Effector memory CD8-positive, alpha-beta T cell (primary cell): ENCODE measurements around the gene LSP1.

Source experiments
- ATAC-seq: fragments of 150-1000 bp; cut with Tn5 transposase; replicated peaks from 2 replicates; pipeline ENCODE4 v1.10.0; 2021; ENCODE audit warnings: mild to moderate bottlenecking, moderate library complexity
- DNase-seq, 3 experiments: peaks; one replicate each; pipeline ENCODE4 v3.0.0; 2021
- H3K27ac Mint-ChIP-seq, 2 donors: one replicate each; pipeline ENCODE4 v1.8.0; 2022; ENCODE audit warnings: mild to moderate bottlenecking in 2 of 2, mixed read lengths in 2 of 2, moderate library complexity in 2 of 2
- H3K27me3 Mint-ChIP-seq, 2 donors: one replicate each; pipeline ENCODE4 v1.8.0; 2022; ENCODE audit warnings: mixed read lengths in 2 of 2
- H3K36me3 Mint-ChIP-seq: one replicate; pipeline ENCODE4 v1.8.0; 2022; ENCODE audit warnings: mild to moderate bottlenecking, moderate library complexity, mixed read lengths; ENCODE audit not compliant: insufficient read depth
- H3K4me1 Mint-ChIP-seq, 2 donors: one replicate each; pipeline ENCODE4 v1.8.0; 2022; ENCODE audit warnings: low read depth in 2 of 2, mixed read lengths in 2 of 2
- H3K4me3 Mint-ChIP-seq, 2 donors: one replicate each; pipeline ENCODE4 v1.8.0; 2022; ENCODE audit warnings: mild to moderate bottlenecking in 2 of 2, mixed read lengths in 2 of 2, moderate library complexity in 2 of 2
- H3K9me3 Mint-ChIP-seq, 2 donors: one replicate each; pipeline ENCODE4 v1.8.0; 2022; ENCODE audit warnings: mixed read lengths in 2 of 2

Gene LSP1

DNA sequence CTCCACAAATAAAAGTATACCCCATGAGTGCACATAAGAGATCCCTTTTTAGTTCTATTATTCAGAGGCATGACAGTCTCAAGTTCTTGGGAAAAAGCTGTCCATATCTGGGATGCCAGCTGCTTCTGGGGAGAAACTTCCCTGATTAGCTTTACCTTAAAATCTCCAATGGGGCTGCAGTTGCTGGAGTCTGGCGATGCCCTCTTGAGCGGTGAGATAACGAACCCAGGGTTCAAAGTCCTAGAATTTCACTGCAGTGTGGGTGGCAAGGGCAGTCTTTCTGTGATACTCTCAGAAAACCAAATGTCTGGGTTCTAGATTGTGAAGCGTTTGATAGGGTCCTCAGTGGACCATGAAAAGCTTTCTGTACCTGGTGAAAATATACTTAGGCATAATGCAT lies 46.2 kb downstream of the LSP1 start:
- Mint-ChIP-seq H3K4me1 (no peaks in the 10 kb centered on the region), H3K27ac (no peak overlapping the region), H3K9me3 (no peaks in the 10 kb centered on the region), H3K36me3 (no peaks in the 10 kb centered on the region), H3K4me3 (no peak overlapping the region), H3K27me3 (peaks cover 33 to 57% of the 10 kb centered on the region in 2 donors)
- ATAC-seq (no peak), DNase-seq (no peak)

DNA sequence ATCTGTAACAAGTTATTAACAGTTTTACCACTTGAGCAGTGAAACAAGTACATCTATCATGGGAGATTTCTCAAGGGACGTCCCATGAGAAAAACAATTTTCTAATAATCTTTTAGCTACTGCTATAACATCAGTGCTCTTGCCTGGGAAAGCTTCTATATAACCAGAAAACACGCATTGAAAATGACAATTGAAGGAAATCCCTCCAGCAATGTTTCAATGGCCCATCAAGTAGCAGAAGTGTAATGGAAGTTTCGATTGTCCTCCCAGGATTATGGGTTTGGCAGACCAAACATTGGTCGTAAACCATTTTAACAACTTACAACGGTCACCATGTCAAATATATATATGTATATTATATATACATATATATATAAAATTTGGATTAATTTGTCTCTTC lies 46.8 kb downstream of the LSP1 start:
- Mint-ChIP-seq H3K9me3 (no peaks in the 10 kb centered on the region), H3K36me3 (no peaks in the 10 kb centered on the region), H3K4me3 (no peak overlapping the region), H3K27me3 (peaks cover 33 to 57% of the 10 kb centered on the region in 2 donors), H3K27ac (no peak overlapping the region), H3K4me1 (no peaks in the 10 kb centered on the region)
- no peak for ATAC-seq
- DNase-seq = no peak

DNA sequence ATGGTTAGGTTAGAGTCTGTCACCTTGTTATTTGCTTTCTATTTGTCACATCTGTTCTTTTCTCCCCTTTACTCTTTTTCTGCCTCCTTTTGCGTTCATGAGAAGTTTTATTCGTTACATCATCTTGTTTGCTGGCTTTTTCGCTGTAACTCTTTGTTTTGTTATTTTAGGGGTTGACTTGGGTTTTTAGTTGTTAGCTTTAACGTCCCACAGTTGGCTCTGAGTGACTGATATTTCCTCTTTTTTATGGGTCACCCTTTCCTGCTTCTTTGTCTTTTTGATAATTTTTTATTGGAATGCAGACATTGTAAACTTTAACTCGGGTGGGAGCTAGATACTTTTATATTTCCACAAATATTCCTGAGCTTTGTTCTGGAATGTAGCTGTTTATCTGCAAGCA lies 53.3 kb downstream of the LSP1 start:
- ATAC-seq (no peak), DNase-seq (no peak)
- no peaks in the 10 kb centered on the region for H3K4me1 Mint-ChIP-seq
- peaks cover 26 to 61% of the 10 kb centered on the region in 2 donors for H3K27me3 Mint-ChIP-seq
- H3K27ac Mint-ChIP-seq = no peak overlapping the region
- no peak overlapping the region for H3K4me3 Mint-ChIP-seq
- H3K9me3 Mint-ChIP-seq = no peaks in the 10 kb centered on the region
- peaks cover 2% of the 10 kb centered on the region for H3K36me3 Mint-ChIP-seq

DNA sequence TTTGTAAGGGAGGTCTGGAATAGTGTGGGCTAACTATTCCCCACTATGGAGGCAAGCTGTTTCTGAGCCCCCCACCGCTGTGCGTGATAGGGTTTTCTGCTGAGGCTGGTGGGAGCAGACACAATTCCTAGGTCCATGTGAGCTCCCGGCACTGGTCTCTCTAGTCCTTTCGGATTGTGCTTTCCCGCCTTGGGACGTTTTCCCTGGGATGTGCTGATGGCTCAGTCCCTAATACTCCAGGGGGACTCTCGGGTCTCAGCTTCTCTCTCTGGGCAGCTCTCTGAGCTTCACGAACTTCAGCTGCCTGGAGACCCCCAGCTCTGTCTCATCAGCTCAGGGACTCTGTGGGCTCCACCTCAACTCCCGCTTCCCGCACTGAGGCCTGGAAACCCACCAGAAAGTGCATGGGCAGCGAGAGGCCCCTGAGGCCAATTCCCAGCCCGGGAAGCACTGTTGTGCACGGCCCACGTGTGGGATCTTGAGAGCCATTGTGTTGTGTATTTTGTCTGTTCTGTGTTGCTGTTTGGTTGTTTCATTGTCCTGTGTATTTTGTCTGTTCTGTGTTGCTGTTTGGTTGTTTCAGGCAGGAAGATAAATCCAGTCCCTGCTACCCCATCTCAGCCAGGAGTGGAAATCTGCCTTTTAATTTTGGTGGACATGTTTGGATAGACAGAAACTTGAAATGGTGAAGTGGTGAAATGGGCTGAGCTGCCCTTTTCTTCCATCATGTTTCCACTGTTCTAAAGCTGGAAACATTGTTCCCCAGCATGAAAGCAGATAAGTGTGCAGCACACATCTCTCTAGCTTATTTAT lies 53.9 kb downstream of the LSP1 start:
- H3K4me3 Mint-ChIP-seq = no peak overlapping the region
- peaks cover 2% of the 10 kb centered on the region for H3K36me3 Mint-ChIP-seq
- ATAC-seq (no peak), DNase-seq (no peak)
- H3K27ac Mint-ChIP-seq = no peak overlapping the region
- H3K27me3 Mint-ChIP-seq = peaks cover 21 to 55% of the 10 kb centered on the region in 2 donors
- no peaks in the 10 kb centered on the region for H3K4me1 Mint-ChIP-seq
- H3K9me3 Mint-ChIP-seq = no peaks in the 10 kb centered on the region

GRCh38 chr11:1908618-1909017 lies 55.7 kb downstream of the LSP1 start:
- H3K27me3 Mint-ChIP-seq = peaks cover 20 to 47% of the 10 kb centered on the region in 2 donors
- no peaks in the 10 kb centered on the region for H3K4me1 Mint-ChIP-seq
- no peak for ATAC-seq
- DNase-seq = no peak
- peaks cover 2% of the 10 kb centered on the region for H3K36me3 Mint-ChIP-seq
- no peak overlapping the region for H3K27ac Mint-ChIP-seq
- H3K4me3 Mint-ChIP-seq = no peak overlapping the region
- no peaks in the 10 kb centered on the region for H3K9me3 Mint-ChIP-seq

GRCh38 chr11:1909524-1909923 lies 56.6 kb downstream of the LSP1 start:
- Mint-ChIP-seq H3K4me1 (no peaks in the 10 kb centered on the region), H3K9me3 (no peaks in the 10 kb centered on the region), H3K27me3 (peaks cover 27 to 56% of the 10 kb centered on the region in 2 donors), H3K4me3 (no peak overlapping the region), H3K36me3 (peaks cover 5% of the 10 kb centered on the region), H3K27ac (no peak overlapping the region)
- no peak for DNase-seq
- ATAC-seq = no peak

GRCh38 chr11:1912289-1912878 lies 59.5 kb downstream of the LSP1 start:
- DNase-seq = no peak
- peaks cover 10 to 11% of the 10 kb centered on the region in 2 donors for H3K4me1 Mint-ChIP-seq
- H3K4me3 Mint-ChIP-seq = no peak overlapping the region
- H3K27me3 Mint-ChIP-seq = peaks cover 30 to 49% of the 10 kb centered on the region in 2 donors
- H3K27ac Mint-ChIP-seq = no peak overlapping the region
- no peak for ATAC-seq
- H3K36me3 Mint-ChIP-seq = peaks cover 11% of the 10 kb centered on the region
- H3K9me3 Mint-ChIP-seq = no peaks in the 10 kb centered on the region

DNA sequence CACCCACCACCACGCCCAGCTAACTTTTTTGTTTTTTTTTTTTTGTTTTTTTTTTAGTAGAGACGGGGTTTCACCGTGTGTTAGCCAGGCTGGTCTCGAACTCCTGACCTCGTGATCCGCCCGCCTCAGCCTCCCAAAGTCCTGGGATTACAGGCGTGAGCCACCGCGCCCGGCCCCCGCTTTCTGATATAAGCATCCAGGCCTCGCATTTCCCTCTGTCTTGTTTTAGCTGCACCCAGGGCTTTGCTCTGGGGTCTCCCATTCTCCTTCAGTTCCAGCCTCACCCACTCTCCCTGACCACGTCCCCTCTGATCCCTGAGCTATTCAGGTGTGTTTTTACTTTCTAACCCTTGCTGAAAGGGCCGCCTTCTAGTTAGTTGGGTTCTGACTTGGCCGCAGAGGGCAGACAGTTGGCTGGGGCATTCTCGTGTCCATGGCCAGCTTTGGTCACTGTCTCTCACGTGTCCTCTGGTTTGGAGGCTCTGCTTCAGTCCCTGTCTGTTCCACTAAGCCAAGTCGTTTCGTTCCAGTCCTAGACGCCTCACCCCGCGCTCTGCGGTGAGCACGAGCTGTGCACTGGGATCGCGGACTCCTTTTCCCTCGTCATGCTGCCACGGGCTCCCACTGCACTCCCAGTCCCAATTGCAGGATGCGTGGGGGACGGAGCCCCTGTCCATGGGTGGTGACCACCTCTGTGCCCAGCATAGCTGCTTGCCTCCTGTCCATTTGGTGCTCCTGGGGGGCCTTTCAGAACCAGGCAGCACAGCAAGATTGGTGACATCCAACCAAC lies 60.6 kb downstream of the LSP1 start:
- H3K36me3 Mint-ChIP-seq = peaks cover 11% of the 10 kb centered on the region

GRCh38 chr11:1915795-1916131 lies 62.9 kb downstream of the LSP1 start:
- Mint-ChIP-seq H3K27ac (peak overlapping the region; percentile 5 to 6), H3K4me3 (no peak overlapping the region)
- no peak for DNase-seq

More for the DNA sequence above, 60.6 kb downstream of the LSP1 start:
- Mint-ChIP-seq H3K9me3 (no peaks in the 10 kb centered on the region), H3K4me1 (peaks cover 11 to 15% of the 10 kb centered on the region in 2 donors), H3K27ac (peak overlapping the region in 1 of 2 donors; percentile 30), H3K4me3 (no peak overlapping the region), H3K27me3 (peaks cover 24 to 39% of the 10 kb centered on the region in 2 donors)
- no peak for ATAC-seq
- DNase-seq = no peak

DNA sequence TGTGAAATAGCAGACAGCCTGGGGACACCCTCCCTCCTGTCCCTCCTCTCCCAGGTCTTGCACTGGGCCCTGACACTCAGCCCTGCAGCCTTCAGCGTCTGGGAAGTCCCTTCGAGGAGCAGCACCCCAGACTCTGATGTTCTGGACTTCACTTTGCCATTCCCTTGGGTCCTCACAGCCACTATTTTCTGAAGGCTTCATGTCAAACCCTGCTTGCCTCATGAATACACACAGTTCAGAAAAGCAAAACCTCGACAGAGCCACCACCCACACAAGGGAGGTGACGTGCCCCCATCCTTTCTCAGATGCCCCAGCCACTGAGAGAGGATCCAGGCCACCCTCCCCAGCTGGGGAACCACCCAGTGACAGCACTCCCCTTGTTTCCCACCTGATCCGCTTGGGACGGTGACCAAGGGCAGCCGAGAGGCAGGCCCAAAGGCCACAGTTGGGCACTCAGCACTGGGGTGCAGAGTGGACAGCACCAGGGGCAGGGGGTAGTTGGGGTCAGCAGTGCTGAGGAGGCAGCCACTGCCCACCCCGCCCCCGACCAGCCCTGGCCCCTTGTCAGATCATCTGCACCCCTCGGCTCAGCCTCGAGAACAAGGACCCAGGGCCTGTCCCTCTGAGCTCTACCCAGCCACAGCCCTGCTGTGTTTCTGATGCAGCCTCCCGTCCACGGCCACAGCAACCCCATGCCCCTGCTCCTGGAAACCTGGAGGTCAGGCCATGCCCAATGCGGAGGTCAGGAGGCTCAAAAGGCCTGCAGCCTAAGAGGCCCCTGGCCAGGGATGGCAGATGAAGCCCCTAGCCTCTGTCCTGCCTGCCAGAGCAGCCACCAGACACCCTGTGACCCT lies 63.5 kb downstream of the LSP1 start:
- Mint-ChIP-seq H3K9me3 (no peaks in the 10 kb centered on the region), H3K27me3 (peaks cover 16 to 22% of the 10 kb centered on the region in 2 donors), H3K36me3 (peaks cover 11% of the 10 kb centered on the region), H3K27ac (peak overlapping the region; percentile 5 to 6), H3K4me3 (no peak overlapping the region), H3K4me1 (peaks cover 14 to 20% of the 10 kb centered on the region in 2 donors)
- DNase-seq (no peak), ATAC-seq (peak; percentile 32)

More at GRCh38 chr11:1915795-1916131, 62.9 kb downstream of the LSP1 start:
- peaks cover 14 to 19% of the 10 kb centered on the region in 2 donors for H3K4me1 Mint-ChIP-seq
- ATAC-seq = no peak
- H3K9me3 Mint-ChIP-seq = no peaks in the 10 kb centered on the region
- H3K27me3 Mint-ChIP-seq = peaks cover 16 to 26% of the 10 kb centered on the region in 2 donors
- peaks cover 11% of the 10 kb centered on the region for H3K36me3 Mint-ChIP-seq

DNA sequence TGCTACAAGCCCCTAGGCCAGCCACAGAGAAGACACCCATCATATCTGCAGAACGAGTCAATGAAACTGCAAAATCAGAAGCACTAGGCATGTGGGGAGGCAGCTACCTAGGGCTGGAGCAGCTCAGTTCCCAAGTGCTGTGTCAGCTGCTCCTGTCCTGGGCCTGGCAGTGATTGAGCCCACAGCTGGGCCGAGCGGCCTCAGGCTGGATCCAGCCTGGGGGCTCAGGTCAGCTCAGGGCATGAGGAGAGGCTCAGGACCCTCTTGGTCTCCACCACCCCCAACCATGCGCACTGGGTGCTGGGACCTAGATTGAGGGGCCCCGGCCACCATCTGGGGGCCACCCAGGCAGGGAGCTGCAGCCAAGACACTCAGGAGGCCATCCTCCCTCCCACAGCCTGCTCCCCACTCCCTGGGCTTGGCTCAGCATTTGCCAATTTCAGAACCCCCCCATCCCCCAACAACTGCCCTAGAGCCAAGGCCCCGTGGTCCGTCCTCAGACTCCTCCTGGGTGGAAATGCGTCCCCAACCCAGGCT lies 64.2 kb downstream of the LSP1 start:
- peaks cover 16 to 22% of the 10 kb centered on the region in 2 donors for H3K27me3 Mint-ChIP-seq
- H3K9me3 Mint-ChIP-seq = no peaks in the 10 kb centered on the region
- peaks cover 14 to 20% of the 10 kb centered on the region in 2 donors for H3K4me1 Mint-ChIP-seq
- DNase-seq (no peak), ATAC-seq (no peak)
- H3K27ac Mint-ChIP-seq = peak overlapping the region in 1 of 2 donors; percentile 11
- H3K36me3 Mint-ChIP-seq = peaks cover 11% of the 10 kb centered on the region
- no peak overlapping the region for H3K4me3 Mint-ChIP-seq

DNA sequence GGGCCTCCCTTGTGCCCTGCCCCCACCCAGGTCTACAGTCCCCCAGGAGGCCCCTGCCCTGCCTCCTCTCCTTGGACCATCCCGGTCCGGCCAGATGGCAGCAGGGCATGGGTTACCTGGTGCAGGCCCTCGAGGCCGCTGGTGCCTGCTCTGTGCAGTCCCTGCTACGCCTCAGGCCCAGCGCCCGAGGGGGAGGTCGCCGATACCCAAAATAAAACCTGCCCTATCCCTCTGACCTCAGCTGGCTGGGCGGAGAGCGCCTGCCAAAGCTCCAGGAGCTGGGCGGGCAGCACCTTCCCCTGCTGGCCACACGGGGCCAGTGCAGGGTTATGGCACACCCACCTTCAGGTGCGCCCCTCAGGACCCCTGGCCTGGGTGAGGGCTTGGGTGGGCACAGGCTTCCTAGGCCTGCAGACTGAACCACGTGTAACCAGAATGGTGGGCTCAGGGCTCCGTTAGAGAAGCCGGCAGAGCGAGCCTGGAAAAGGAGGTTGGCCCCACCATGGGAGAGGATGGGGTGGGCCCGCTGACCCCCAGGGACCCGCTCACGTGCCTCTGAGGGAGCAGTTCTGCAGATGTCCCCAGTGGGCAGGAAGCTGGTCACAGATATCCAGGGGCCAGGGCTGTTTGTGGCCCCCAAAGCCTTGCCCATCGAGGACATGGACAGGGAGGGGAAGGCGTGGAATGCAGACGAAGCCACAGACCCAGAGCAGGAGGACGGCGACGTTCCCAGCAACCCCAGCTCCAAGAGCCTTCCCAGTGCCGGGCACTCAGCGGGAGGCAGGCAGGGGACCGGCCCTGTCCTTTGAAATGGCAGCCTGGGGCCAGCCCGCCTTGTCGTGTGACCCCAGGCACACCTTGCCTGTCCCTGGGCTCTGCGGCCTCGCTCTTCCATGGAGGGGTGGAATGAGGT lies 64.9 kb downstream of the LSP1 start:
- H3K27me3 Mint-ChIP-seq = peaks cover 19 to 22% of the 10 kb centered on the region in 2 donors
- H3K27ac Mint-ChIP-seq = no peak overlapping the region
- H3K9me3 Mint-ChIP-seq = no peaks in the 10 kb centered on the region
- DNase-seq (no peak), ATAC-seq (peak; percentile 38)
- H3K4me3 Mint-ChIP-seq = no peak overlapping the region
- peaks cover 19 to 20% of the 10 kb centered on the region in 2 donors for H3K4me1 Mint-ChIP-seq
- H3K36me3 Mint-ChIP-seq = peaks cover 11% of the 10 kb centered on the region
